ENCODE measurements around the gene PACS1. TPM values are rescaled to one million over a fixed set of nuclear protein-coding genes. Genes with fewer than 3 reads are reported as not detected.

PACS1 gene
- total RNA-seq, 1 donor from 2014 or later, result 30.6 TPM

DNA sequence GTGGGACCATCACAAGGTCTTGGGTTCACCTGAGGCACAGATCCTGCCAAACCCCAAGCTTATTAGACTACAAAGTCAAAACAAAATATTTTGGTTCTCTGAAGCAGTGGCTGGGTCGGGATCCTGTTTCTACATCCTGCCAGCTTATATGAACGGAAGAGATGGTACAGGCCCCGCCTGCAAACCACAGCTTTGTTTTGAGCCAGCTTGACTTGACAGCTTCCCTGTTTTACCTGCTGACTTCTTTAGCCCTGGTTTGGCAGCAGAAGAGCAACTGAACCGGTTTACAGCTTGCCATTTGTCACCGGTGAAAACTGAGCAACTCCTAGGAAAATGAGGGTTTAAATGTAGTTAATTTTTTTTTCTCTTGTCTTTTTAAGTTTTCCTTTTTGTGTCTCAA, 11.4 kb downstream of the PACS1 start:
- Mint-ChIP-seq H3K4me1 (ENCODE audit: low read depth, unreplicated experiment) (peaks cover 12% of the 10 kb centered on the region), H3K27me3 (ENCODE audit: unreplicated experiment) (no peaks in the 10 kb centered on the region), H3K27ac (ENCODE audit: unreplicated experiment) (no peak overlapping the region), H3K36me3 (ENCODE audit: unreplicated experiment) (no peaks in the 10 kb centered on the region), H3K4me3 (ENCODE audit: unreplicated experiment) (no peak overlapping the region), H3K9me3 (ENCODE audit: unreplicated experiment) (peaks cover 3% of the 10 kb centered on the region)
- no peak for DNase-seq
- TF ChIP-seq, protein P1, sequence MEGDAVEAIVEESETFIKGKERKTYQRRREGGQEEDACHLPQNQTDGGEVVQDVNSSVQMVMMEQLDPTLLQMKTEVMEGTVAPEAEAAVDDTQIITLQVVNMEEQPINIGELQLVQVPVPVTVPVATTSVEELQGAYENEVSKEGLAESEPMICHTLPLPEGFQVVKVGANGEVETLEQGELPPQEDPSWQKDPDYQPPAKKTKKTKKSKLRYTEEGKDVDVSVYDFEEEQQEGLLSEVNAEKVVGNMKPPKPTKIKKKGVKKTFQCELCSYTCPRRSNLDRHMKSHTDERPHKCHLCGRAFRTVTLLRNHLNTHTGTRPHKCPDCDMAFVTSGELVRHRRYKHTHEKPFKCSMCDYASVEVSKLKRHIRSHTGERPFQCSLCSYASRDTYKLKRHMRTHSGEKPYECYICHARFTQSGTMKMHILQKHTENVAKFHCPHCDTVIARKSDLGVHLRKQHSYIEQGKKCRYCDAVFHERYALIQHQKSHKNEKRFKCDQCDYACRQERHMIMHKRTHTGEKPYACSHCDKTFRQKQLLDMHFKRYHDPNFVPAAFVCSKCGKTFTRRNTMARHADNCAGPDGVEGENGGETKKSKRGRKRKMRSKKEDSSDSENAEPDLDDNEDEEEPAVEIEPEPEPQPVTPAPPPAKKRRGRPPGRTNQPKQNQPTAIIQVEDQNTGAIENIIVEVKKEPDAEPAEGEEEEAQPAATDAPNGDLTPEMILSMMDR (IDR thresholded peaks at IDR 0.05; ENCODE audit: partially characterized antibody, unreplicated experiment), result no peak

DNA sequence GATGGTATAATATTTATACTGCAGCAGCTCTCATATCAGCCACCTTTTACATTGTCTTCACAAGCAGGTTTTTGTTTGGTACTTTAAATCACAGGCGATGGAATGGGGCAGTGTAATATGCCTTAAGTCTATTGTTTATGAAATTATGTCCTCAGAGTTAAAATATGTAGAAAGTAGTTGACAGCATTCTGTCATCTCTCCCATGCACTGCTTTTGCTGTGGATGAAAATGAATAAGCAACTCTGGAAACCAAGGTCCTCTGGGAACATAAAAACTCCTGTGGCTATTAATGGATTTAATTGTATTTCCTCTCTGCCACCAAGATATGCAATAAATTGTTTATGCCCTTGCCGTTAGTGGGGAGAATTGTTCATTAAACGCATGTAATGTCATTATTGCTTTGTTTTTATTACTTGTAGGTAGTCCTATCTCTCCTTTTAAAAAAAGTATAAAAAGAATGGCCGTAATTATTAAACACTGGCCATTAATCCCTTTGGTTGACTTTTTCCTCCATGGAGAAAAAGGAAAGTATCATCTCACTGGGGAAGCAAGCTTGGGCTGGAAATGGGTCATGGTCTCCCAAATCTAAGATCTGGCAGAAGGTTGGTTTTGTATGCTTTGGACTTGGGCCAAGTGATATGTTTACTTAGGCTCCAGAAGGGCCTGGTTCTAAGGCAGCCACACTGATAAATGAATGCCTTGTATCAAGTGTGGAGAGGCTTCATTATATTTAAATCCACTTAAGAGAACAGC, 13.1 kb downstream of the PACS1 start:
- TF ChIP-seq, protein P1 (IDR thresholded peaks at IDR 0.05; ENCODE audit: partially characterized antibody, unreplicated experiment), result no peak
- DNase-seq, result no peak
- Mint-ChIP-seq H3K36me3 (ENCODE audit: unreplicated experiment) (no peaks in the 10 kb centered on the region), H3K4me3 (ENCODE audit: unreplicated experiment) (no peak overlapping the region), H3K4me1 (ENCODE audit: low read depth, unreplicated experiment) (peaks cover 12% of the 10 kb centered on the region), H3K27ac (ENCODE audit: unreplicated experiment) (no peak overlapping the region), H3K9me3 (ENCODE audit: unreplicated experiment) (peaks cover 3% of the 10 kb centered on the region), H3K27me3 (ENCODE audit: unreplicated experiment) (no peaks in the 10 kb centered on the region)

DNA sequence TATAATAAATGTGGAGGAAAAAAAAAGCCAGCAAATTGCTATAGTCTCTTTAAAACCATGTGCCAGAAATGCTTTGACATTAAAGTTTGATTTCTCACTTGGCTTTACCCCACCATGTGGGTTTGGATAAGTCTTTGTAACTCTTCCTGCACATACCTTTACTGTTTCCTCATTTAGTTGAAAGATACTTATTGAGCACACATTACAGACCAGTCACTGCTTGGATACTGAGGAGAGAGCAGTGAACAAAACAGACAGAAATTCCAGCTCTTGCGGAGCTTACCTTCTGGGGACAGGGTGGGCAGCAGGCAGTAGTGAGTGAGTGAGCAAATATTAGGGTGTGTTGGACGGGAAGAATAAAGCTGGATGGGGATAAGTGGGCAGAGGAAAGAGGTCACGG, 13.7 kb downstream of the PACS1 start:
- TF ChIP-seq, protein P1 (IDR thresholded peaks at IDR 0.05; ENCODE audit: partially characterized antibody, unreplicated experiment), result no peak
- H3K4me1 Mint-ChIP-seq (ENCODE audit: low read depth, unreplicated experiment), result peaks cover 12% of the 10 kb centered on the region
- H3K27ac Mint-ChIP-seq (ENCODE audit: unreplicated experiment), result no peak overlapping the region
- DNase-seq, result no peak
- peak overlapping the region; percentile 58 for H3K4me3 Mint-ChIP-seq (ENCODE audit: unreplicated experiment)
- no peaks in the 10 kb centered on the region for H3K27me3 Mint-ChIP-seq (ENCODE audit: unreplicated experiment)
- peaks cover 3% of the 10 kb centered on the region for H3K9me3 Mint-ChIP-seq (ENCODE audit: unreplicated experiment)
- no peaks in the 10 kb centered on the region for H3K36me3 Mint-ChIP-seq (ENCODE audit: unreplicated experiment)

DNA sequence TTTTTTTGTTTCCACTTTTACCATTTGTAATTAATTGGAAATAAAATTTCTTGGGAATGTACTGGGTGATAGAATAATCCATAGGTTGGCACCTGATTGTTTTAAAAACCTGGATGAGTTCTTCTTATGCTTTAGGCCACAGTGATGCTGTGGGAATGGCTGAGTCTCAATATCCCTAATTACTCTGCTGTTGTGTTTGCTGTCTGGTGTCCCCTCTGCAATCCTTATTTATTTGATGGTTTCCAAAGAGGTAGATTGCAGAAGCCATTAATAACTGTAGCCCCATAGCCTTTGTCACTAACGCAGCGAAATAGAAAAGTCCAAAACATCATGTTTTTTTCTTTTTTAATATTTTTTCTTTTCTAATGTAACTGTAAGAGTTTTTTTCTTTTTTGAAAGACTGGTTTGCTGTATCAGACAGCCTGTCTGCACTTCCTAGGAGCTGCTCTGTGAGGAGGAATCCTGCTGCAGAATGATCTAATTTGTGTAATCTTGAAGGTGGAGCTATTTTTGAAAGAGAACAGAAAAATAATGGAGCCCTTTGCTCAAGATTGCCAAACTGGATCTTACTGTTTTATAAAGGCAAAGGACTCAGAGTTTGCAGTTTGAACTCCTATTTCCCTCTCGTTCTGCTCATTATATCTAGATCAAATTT, 14.9 kb downstream of the PACS1 start:
- no peaks in the 10 kb centered on the region for H3K36me3 Mint-ChIP-seq (ENCODE audit: unreplicated experiment)
- no peak overlapping the region for H3K27ac Mint-ChIP-seq (ENCODE audit: unreplicated experiment)
- H3K9me3 Mint-ChIP-seq (ENCODE audit: unreplicated experiment), result peaks cover 3% of the 10 kb centered on the region
- no peak overlapping the region for H3K4me3 Mint-ChIP-seq (ENCODE audit: unreplicated experiment)
- H3K4me1 Mint-ChIP-seq (ENCODE audit: low read depth, unreplicated experiment), result peaks cover 12% of the 10 kb centered on the region
- no peaks in the 10 kb centered on the region for H3K27me3 Mint-ChIP-seq (ENCODE audit: unreplicated experiment)
- TF ChIP-seq, protein P1 (IDR thresholded peaks at IDR 0.05; ENCODE audit: partially characterized antibody, unreplicated experiment), result no peak
- no peak for DNase-seq

All from glutamatergic neuron (in vitro differentiated cells).